ENCODE measurements around the gene SYNPO.

SYNPO gene

GRCh38 chr5:150638488-150639376, 1.7 kb upstream of the SYNPO start:
- DNase-seq (ENCODE audit: low read depth, low spot score), result no peak
- TF ChIP-seq, protein P1, sequence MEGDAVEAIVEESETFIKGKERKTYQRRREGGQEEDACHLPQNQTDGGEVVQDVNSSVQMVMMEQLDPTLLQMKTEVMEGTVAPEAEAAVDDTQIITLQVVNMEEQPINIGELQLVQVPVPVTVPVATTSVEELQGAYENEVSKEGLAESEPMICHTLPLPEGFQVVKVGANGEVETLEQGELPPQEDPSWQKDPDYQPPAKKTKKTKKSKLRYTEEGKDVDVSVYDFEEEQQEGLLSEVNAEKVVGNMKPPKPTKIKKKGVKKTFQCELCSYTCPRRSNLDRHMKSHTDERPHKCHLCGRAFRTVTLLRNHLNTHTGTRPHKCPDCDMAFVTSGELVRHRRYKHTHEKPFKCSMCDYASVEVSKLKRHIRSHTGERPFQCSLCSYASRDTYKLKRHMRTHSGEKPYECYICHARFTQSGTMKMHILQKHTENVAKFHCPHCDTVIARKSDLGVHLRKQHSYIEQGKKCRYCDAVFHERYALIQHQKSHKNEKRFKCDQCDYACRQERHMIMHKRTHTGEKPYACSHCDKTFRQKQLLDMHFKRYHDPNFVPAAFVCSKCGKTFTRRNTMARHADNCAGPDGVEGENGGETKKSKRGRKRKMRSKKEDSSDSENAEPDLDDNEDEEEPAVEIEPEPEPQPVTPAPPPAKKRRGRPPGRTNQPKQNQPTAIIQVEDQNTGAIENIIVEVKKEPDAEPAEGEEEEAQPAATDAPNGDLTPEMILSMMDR (IDR thresholded peaks at IDR 0.05; ENCODE audit: low read depth, low read length), result no peak
- no peak overlapping the region for H3K4me3 ChIP-seq (ENCODE audit: low read depth, low read length)
- in situ Hi-C loops (cut with HindIII; ENCODE audit: low sequenced_read_pairs), result no loop called here

GRCh38 chr5:150639377-150639692, 1.1 kb upstream of the SYNPO start:
- TF ChIP-seq, protein P1 (IDR thresholded peaks at IDR 0.05; ENCODE audit: low read depth, low read length), result no peak
- in situ Hi-C loops (cut with HindIII; ENCODE audit: low sequenced_read_pairs), result no loop called here
- DNase-seq (ENCODE audit: low read depth, low spot score), result no peak
- H3K4me3 ChIP-seq (ENCODE audit: low read depth, low read length), result no peak overlapping the region

- DNase-seq (ENCODE audit: low read depth, low spot score), result no peak
- in situ Hi-C loops (cut with HindIII; ENCODE audit: low sequenced_read_pairs), result no loop called here
- TF ChIP-seq, protein P1 (IDR thresholded peaks at IDR 0.05; ENCODE audit: low read depth, low read length), result no peak
- no peak overlapping the region for H3K4me3 ChIP-seq (ENCODE audit: low read depth, low read length)
These were observed 709 bp upstream of the SYNPO start for GRCh38 chr5:150639751-150640150.

DNA sequence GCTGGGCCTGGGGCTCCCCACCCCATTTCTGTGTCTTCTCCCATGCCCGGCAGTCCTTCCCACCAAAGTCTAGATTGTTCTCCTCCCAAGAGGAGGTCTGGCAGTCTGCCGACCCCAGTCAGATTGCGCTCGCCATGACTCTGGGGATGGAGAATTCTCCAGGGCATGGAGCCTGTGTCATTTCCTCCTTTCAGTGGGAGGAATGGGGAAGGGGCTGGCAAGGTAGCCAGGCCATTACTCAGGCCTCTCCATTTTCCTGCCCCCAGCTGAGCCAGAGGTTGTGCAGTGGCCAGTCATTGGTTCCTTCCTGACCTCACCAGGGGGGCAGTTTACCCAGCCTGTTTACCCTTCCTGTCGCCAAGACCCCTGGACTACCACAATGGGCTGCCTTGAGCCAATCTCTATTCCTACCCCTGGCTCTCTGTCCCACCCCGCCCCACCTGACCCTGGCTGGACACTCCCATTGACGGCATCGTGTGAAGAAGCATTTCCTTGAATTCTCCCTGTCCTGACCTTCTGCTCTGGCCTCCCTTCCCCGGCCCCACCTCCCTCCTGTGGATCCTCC, 628 bp downstream of the SYNPO start:
- in situ Hi-C loops (cut with HindIII; ENCODE audit: low sequenced_read_pairs), result no loop called here
- H3K4me3 ChIP-seq (ENCODE audit: low read depth, low read length), result peak overlapping the region; percentile 48
- peak; percentile 83 for DNase-seq (ENCODE audit: low read depth, low spot score)
- TF ChIP-seq, protein P1 (IDR thresholded peaks at IDR 0.05; ENCODE audit: low read depth, low read length), result no peak

DNA sequence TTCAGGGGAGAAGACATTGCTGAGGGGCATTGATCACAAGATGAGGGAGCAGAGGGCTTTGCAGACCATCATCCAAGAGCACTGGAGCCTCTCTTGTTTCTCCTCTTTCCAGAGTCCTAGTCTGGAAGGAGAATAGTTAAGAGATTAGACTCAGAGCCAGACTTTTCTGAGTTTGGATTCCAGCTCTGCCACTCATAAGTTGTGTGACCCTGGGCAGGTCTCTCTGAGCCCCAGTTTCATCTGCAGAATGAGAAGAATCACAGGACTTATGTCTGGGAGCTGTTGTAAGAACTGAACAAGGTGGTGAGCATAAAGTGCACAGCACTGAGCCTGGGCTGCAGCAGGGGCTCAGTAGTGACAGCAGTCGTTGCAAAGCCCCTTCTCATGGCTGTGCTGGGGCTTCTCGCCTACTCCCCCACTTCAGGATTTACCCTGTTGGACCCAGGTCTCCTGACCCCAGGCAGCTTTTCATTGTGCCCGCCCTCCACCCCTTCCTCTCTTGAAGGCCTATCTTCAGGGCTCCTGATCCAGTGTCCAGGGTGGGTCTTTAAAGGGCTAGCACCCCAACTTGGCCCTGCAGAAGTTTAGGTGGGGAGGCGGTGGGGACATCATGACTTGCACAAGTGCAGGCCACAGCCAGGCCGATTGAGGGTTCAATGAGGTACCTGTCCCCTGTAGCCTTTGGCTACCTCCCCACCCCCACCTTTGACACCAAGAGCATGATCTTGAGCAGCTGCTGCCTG, 1.5 kb downstream of the SYNPO start:
- H3K4me3 ChIP-seq (ENCODE audit: low read depth, low read length), result peak overlapping the region; percentile 48
- in situ Hi-C loops (cut with HindIII; ENCODE audit: low sequenced_read_pairs), result no loop called here
- no peak for DNase-seq (ENCODE audit: low read depth, low spot score)
- TF ChIP-seq, protein P1 (IDR thresholded peaks at IDR 0.05; ENCODE audit: low read depth, low read length), result no peak

GRCh38 chr5:150642567-150642927, 2.1 kb downstream of the SYNPO start:
- DNase-seq (ENCODE audit: low read depth, low spot score), result peak; percentile 86

More at GRCh38 chr5:150642567-150642927, 2.1 kb downstream of the SYNPO start:
- in situ Hi-C loops (cut with HindIII; ENCODE audit: low sequenced_read_pairs), result no loop called here
- TF ChIP-seq, protein P1 (IDR thresholded peaks at IDR 0.05; ENCODE audit: low read depth, low read length), result no peak
- H3K4me3 ChIP-seq (ENCODE audit: low read depth, low read length), result peak overlapping the region; percentile 48

All from astrocyte of the spinal cord (primary cell).